GM08714 (cell line): ENCODE data around the gene CRYBB1.

Experiments
- H3K4me3 ChIP-seq: fragments of 200-500 bp; sonication (Bioruptor generic); 2 replicates; pipeline ENCODE4 v1.5.1; 2014; ENCODE audit warnings: mild to moderate bottlenecking, low read length, inconsistent platforms
- ZNF274 ChIP-seq: IDR thresholded peaks from 2 replicates; pipeline ENCODE4 v1.6.1; 2012; ENCODE audit warnings: mild to moderate bottlenecking, low read depth, low read length

The CRYBB1 gene

DNA sequence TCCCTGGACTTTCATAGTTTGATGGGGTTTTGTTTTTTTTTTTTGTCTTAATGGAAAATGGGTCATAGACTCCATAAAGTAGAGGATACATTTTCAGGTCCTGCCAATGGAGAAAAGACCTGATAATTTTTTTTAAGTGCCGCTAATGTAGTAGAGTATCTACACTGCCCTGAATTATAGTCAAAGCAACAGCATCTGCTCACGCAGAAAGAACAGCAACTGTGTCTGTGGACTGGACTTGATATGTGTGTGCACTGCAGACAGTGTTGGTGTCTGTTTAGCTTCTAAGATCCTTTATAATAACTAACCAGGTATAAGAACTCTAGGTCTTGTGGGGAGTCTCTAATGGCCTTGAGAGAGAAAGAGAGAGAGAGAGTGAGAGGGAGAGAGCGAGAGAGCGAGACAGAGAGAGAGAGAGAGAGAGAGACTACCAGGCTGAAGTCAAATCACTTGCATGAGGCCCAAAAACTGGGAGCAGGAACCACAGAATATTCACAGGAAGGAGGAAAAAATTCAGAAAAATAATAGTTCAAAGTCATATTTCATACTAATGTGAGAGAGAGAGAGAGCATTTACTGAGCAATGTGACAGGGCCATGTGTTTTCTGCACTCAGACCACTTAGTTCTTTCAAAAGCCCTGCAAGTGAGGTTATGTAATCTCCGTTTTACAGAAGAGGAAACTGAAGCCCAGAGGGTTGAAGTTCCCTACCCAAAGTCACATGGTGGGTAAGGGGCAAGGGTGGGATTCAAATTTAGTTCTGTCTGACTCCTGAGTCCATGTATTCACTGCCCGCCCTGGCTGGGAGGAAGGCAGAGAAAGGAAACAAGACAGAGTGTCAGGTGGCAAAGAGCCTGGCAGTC, 30.9 kb upstream of the CRYBB1 start:
- H3K4me3 ChIP-seq: no peak overlapping the region
- TF ChIP-seq ZNF274: no peak

DNA sequence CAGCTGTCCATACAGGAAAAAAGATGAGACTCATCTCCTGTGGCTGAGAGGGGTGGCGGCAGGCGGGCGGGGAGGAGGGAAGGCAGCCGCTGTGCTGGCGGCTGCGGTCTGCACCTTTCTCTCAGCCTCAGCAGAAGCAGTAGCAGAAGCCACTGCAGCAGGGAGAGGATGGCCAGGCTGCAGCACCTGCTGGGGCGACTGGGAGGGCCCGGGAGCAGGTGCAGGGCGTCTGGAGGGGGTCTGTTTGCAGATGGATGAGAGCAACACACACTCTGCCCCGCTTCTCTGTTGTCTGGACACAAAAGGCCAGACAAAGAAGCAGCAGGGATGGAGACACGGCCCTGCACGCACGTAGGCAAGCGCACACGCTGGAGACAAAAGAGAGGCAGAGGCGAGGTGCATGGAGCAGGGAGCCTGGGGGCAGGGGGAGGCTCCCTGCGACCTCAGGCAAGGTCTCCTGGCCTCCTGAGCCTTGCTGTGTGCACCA, 30.2 kb upstream of the CRYBB1 start:
- H3K4me3 ChIP-seq: no peak overlapping the region
- no peak for TF ChIP-seq ZNF274

DNA sequence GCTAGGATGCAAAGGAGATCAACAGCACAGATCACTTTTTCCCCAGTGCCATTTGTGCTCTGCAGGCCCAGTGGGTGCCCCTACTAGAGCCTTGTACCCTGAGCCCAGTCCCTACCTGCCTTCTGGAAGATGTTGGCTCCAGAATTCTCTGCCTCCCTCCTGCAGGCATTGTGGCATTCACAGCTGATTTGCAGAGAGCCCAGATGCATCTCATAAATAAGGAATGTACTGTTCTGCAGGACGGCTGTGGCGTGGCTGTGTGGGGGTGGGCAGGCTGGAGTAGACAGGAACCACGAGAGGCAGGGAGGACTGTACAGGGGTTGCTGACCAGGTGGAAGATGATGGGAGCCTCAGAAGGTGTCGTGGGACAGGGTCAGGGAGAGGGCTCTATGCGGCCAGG, 28.3 kb upstream of the CRYBB1 start:
- no peak for TF ChIP-seq ZNF274
- no peak overlapping the region for H3K4me3 ChIP-seq

DNA sequence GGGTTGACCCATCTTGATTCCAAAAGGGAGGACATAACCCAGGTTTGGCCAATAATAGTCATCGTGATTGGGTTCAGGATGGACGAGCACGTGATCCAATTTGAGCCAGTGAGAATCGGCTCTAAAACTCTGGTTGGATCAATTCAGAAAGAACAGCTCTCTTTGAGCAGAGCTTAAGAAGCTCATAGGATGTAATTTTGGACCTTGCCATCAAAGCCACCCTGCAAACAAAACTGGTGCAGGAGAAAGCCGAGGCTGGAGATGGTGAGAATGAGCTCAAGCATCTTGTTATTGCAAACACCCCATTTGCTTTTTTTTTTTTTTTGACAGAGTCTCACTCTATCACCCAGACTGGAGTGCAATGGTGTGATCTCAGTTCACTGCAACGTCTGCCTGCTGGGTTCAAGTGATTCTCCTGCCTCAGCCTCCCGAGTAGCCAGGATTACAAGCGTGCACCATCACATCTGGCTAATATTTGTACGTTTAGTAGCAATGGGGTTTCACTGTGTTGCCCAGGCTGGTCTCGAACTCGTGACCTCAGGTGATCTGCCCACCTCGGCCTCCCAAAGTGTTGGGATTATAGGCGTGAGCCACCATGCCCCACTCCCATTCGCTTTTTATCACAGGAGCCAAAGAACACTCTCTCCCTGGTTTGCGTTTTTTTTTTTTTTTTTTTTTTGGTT, 25.7 kb upstream of the CRYBB1 start:
- H3K4me3 ChIP-seq: no peak overlapping the region
- TF ChIP-seq ZNF274: no peak

DNA sequence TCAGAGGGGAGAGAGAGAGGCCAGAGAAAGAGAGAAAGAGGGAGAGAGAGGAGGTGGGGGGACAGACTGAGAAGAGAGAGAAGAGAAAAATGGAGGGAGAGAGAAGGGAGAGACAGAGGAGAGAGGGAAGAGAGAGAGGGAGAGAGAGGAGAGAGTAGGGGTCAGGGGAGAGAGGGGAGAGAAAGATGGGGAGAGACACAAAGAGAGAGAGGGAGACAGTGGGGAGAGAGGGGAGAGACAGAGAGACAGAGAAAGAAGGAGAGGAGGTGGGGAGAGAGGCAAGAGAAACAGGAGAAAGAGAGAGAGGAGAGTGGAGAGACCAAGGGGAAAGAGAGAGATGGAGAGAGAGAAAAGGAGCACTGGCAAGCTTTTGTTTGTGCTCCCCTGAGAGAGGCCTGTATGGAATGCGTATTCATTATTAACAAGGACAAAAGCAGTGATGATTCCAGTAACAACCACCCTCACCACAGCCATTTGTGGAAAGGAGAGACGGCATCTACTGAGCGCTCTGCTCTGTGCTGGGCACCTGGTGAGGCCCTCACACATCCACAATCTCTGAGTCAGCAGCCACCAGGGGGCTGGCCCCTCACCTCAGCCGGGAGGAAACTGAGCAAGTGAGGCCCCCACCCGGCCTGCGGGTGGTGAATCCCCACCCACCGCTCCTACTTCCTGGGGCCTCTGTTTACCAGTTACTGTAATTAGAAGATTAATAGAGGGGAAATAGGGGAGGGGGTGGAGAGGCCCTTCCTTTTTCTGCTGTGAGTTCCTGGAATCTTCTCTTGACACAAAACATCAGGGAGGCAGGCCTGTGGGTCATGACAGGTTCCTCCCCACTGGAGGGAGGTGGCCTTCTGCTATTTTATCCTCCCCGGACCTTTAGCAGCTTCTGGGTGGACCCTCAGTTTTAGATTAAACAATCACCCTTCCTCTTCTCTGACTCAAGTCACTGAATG, 24.9 kb upstream of the CRYBB1 start:
- TF ChIP-seq ZNF274: no peak
- no peak overlapping the region for H3K4me3 ChIP-seq

DNA sequence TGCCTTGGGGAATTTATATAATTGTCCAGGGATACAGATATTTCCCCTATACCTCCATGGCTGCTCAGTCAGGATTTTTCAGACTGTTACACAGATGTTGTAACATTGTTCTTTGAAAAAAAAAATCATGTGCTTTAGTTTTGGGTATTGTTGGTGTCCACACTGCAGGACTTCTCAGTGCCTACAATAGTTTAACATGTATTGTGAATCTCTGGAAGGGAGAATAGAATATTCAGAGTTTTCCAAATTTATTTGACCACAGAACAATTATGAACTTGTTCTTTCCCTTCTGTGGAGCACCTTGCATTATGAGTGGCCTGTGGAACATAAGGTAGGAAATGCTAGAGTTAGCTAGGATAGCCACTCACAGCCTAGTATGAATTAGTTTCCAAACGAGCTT, 18.5 kb upstream of the CRYBB1 start:
- no peak overlapping the region for H3K4me3 ChIP-seq
- no peak for TF ChIP-seq ZNF274

DNA sequence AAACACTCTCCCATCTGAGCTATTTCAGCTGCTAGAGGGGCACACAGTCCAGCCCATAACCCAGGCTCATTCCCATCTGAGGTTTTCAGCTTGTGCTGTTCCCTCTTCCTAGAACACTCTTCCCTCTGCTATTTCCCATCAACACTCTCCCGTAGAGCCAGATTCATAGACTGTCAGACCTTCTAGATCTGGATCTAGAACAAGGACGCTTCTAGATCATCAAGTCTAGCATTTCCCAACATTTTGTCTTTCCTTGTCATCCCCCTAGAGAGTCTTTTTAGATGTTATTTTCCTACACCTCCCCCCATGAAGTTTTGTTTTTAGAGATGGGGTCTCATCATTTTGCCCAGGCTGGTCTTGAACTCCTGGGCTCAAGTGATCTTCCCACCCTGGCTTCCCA, 17.3 kb upstream of the CRYBB1 start:
- TF ChIP-seq ZNF274: no peak

DNA sequence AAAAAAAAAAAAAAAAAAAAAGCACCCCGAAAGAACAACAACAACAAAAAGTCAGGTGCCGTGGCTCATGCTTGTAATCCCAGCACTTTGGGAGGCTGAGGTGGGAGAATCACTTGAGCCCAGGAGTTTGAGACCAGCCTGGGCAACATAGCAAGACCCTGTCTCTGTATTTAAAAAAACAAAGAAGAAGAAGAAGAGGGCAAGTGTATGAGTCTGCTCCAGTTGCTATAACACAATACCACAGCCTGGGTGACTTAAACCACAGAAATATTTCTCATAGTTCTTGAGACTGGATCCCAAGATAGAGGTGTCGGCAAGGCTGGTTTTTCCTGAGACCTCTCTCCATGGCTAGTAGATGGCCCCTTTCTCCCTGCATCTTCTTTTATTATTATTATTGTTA, 16.4 kb upstream of the CRYBB1 start:
- no peak for TF ChIP-seq ZNF274
- H3K4me3 ChIP-seq: no peak overlapping the region

More for the DNA sequence above, 17.3 kb upstream of the CRYBB1 start:
- no peak overlapping the region for H3K4me3 ChIP-seq

DNA sequence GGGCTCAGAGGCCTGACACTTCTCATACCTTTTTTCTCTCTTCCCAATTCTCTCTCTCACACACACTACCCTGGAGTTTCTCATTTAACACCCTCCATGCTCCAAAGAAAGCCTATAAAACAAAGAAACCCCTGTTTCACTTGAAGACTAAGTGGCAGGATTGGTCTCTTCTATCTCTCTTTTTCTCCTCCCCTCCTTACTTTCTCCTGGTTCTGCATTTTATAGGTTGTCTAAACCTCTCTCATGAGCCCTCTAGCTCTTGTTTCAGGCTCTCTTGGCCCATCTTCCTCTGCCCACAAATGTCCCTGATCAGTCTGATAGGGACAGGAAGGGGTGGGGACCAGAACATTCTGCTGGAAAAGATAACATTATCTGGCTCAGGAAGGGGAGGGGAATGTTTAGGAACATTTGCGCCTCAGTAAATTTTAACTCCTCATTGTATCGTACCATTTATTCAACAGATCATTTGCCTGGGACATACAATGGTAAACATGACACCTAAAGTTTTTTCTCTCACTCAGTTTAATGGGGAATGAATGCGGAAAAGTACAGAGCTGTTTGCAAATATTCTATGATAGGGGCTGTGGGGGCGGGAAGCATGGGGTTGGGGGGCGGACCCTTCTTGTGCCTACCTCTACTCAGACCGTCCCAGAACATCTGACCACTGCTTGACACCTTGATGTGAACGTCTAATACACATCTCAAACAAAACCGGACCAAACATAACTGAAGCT, 14.8 kb upstream of the CRYBB1 start:
- no peak for TF ChIP-seq ZNF274
- H3K4me3 ChIP-seq: no peak overlapping the region

DNA sequence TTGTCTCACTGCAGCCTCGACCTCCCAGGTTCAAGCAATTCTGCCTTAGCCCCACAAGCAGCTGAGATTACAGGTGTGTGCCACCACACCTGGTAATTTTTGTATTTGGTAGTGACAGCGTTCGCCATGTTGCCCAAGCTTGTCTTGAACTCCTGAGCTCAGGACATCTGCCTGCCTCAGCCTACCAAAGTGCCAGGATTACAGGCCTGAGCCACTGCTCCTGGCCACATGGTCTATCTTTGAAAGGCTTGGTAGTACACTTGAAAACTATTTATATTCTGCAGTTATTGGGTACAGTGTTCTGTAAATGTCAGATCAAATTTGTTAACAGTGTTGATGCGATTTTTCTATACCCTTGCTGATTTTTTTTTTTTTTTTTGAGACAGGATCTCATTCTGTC, 13.5 kb upstream of the CRYBB1 start:
- no peak for TF ChIP-seq ZNF274
- no peak overlapping the region for H3K4me3 ChIP-seq

DNA sequence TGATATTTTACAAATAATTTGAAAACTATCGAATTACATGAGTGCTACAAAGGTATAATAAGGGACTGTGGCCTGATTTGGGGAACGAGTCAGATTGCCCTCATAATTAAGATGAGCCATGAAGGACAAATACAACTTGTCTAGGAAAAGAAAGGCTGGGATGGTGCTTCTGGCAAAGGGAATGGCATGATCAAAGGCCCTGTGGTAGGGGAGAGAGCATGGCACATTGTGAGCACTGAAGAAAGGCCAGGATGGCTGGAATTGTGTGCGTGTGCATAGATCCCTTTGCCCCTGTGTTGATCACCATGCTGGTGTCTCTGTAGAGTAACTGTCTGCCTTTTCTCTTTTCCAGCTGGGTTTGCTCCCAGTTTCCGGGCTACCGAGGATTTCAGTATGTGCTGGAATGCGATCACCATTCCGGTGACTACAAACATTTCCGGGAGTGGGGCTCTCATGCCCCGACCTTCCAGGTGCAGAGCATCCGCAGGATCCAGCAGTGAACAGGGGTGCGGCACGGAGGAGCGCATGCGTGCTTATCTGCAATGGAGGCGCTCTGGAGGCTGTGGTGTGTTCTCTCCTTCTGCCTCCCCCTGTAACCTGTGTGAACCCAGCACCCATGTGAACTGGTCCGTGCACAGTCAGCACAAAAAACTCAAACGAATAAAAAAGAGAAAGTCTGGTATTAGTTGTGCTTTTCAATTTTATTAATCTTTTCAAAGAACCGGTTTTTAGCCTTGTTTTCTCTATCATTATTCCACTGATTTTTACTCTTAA, 12.3 kb upstream of the CRYBB1 start:
- no peak overlapping the region for H3K4me3 ChIP-seq
- TF ChIP-seq ZNF274: no peak

DNA sequence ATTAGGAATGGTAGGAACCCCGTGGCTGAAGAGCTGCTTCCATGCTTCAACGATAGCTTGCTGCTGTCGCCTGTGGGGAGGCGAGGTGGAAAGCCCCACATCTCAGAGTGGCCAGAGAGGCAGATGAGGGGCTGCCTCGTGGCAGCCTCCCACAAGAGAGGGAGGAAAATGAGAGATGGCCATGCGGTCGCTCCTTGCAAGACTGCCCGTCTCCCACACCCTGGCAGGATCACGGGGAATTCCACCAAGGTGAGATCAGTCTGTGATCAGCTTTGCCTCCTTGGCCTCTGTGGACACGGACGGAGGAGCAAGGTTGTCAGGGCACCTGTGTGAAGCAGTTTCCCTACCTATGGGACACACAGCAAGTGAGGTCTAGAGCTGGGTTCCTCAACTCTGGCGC, 7.0 kb upstream of the CRYBB1 start:
- no peak overlapping the region for H3K4me3 ChIP-seq
- TF ChIP-seq ZNF274: no peak

DNA sequence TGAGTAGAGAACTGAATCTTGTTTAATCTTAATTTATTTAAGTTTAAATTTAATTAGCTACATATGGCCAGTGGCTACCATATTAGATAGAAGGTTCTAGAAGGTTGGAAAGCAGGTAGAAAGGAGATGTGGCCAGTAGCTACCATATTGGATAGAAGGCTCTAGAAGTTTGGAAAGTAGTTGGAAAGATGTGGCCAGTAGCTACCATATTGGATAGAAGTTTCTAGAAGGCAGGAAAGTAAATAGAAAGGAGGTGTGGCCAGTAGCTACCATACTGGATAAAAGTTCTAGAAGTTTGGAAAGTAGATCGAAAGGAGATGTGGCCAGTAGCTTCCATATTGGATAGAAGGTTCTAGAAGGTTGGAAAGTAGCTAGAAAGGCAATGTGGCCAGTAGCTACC, 6.2 kb upstream of the CRYBB1 start:
- H3K4me3 ChIP-seq: no peak overlapping the region
- TF ChIP-seq ZNF274: no peak
